GM21576 (cell line): ENCODE results near the gene NRXN2.
"Not testable (repeated sequence)": the region's sequence is repeated elsewhere in the genome, so short reads cannot be mapped to it uniquely, and the experiment has no call there.

ENCODE experiments used
- ATAC-seq: cut with Tn5 transposase; IDR thresholded peaks from one replicate; pipeline ENCODE4 v1.9.1; 2021; ENCODE audit warnings: mild to moderate bottlenecking, moderate library complexity; ENCODE audit not compliant: unreplicated experiment

NRXN2 gene

GRCh38 chr11:64569300-64569970 lies 153.6 kb downstream of the NRXN2 start:
- no peak for ATAC-seq

- no peak for ATAC-seq
These were observed 154.3 kb downstream of the NRXN2 start for GRCh38 chr11:64568584-64569140.

GRCh38 chr11:64568041-64568571 lies 154.9 kb downstream of the NRXN2 start:
- ATAC-seq = no peak

DNA sequence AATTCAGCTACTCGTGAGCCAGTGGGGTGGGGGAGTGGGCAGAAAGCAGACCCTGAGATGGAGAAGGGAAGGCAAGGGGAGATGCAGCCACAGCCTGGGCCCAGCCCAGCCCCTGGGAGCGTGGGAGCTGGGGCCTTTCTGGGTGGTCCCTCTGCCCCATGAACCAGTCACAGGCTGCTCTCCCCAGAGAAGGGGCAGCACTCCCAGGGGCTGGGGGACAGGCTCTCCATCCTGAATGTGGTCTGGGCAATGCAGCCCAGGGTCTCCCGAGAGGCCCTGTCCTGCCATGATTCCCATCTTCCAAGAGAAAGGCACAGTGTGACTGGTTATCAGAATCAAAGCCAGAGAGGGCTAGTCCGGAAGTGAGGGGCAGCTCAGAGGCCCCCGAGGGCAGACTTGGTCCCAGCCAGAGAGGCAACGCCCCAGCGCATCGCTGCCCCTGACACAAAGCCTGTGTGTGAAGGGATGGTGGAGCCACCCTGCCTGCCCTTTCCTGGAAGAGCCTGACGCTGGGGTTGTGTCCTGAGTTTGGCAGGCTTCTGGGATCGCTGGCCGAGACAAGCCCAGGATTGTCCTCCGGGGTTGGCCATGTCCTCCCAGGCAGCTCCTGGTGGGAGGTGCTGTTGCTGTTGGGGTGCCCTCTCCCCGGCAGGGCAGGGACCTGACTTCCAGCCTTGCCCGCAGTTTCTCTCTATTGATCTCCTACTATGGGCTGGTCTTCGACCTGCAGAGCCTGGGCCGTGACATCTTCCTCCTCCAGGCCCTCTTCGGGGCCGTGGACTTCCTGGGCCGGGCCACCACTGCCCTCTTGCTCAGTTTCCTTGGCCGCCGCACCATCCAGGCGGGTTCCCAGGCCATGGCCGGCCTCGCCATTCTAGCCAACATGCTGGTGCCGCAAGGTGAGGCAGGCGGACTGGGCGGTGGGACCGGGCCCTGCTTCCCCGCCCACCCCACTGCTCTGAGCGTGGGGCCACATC lies 155.8 kb downstream of the NRXN2 start:
- no peak for ATAC-seq

- no peak for ATAC-seq
These were observed 156.7 kb downstream of the NRXN2 start for GRCh38 chr11:64566042-64566914.

DNA sequence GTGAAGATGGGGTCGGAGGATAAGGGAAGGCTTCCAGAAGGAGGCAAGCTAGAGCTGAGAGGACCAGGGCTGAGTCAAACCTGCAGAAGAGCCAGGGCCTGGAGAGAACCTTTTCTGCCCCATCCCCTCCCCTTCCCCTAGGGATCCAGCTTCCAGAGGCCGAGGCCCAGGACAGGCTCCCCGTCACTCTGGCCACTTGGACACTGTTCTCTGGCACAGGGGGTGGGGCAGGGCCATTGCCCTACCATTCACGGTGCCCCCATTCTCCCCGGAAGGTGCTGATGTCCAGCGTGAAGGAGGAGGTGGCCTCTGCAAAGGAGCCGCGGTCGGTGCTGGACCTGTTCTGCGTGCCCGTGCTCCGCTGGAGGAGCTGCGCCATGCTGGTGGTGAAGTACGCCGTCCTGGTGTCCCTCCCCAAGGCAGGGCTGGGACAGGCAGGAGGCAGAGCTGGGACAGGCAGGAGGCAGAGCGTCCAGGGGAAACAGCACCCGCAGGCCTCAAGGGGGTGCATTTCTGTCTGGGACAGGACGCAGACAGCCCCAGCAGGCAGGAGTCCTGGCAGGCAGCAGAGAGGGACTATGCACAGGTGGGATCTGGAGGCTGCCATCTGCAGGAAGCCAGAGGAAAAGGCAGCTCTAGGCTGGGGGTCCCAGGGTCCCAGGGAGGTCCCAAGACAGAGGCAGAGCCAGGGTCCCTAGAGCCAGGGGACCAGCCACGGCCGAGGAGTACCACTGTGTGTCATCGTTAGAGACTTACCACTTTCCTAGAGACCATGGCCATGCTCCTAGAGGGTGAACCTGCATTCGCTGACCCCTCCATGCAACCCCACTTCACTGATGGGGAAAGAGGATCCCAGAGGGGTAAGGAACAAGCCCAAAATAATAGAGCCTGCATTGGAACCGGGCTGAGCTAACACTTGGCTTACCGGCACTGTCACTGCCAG lies 157.8 kb downstream of the NRXN2 start:
- ATAC-seq = no peak

- no peak for ATAC-seq
These were observed 158.6 kb downstream of the NRXN2 start for GRCh38 chr11:64564419-64564818.

DNA sequence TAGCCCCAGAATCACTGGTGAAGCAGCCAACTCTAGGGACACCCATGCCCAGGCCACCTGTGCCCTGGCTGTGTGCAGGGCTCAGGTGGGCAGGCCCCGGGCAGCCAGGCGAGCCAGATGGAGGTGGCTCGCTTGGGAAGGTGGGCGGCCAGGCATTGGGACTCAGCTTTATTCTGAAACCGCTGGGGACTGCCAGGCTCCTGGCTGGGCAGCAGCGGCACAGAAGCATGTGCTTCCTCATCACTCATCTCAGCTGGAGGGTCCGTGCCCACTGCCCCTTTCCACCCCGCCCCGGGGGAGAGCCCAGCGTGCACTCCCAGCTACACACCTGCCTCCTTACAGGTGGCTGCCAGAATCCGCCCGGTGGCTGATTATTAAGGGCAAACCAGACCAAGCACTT lies 159.0 kb downstream of the NRXN2 start:
- no peak for ATAC-seq

- no peak for ATAC-seq
These were observed 160.2 kb downstream of the NRXN2 start for GRCh38 chr11:64562723-64563351.

DNA sequence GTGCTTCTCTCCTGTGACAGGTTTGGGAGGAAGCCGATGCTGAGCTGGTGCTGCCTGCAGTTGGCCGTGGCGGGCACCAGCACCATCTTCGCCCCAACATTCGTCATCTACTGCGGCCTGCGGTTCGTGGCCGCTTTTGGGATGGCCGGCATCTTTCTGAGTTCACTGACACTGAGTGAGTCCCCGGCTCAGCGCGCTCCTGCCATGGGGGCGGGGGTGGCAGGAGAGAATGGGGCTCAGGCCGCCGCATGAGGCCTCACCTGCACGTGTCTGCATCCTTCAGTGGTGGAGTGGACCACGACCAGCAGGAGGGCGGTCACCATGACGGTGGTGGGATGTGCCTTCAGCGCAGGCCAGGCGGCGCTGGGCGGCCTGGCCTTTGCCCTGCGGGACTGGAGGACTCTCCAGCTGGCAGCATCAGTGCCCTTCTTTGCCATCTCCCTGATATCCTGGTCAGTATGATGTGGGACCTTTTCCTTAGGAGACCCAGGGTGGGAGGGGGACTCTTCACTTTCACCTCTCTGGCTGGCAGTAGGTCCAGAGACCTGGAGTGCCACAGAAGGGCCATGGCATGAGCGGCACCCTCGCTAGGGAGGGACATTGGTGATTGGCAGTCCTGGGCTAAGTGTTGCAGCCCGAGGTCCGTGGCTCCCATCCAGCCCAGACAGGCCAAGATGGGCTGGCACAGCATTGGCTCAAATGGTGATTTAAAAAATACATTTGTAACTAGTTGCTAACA lies 160.8 kb downstream of the NRXN2 start:
- ATAC-seq = no peak

DNA sequence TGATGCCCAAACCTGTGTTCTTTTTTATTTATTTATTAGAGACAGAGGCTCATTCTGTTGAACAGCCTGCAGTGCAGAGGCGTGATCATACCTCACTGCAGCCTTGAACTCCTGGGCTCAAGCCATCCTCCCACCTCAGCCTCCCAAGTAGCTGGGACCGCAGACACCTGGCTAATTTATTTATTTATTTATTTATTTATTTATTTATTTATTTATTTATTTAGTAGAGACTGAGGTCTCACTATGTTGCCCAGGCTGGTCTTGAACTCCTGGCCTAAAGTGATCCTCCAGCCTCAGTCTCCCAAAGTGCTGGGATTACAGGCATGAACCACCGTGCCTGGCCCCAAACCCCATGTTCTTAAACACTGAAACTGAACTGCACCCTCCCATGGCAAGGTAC lies 161.6 kb downstream of the NRXN2 start:
- ATAC-seq = not testable (repeated sequence)

DNA sequence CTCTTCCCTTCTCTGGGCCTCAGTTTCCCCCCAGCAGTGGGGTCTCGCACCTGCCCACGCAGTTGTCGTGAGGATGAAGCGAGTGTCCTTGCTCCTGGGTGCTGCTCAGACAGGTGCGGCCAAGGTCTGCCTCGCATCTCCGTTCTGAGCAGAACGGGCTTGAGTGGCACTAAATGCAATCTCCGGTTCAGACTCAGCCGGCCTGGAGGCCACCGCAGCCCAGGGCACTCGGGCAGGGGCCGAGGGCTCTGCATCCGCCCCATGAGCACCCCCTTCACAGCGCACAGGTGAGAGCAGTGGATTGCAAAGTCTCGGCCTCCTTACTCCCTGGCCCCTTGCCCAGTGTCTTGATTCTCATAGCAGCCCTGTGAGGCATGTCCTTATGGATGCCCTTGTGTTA lies 162.1 kb downstream of the NRXN2 start:
- ATAC-seq = no peak

DNA sequence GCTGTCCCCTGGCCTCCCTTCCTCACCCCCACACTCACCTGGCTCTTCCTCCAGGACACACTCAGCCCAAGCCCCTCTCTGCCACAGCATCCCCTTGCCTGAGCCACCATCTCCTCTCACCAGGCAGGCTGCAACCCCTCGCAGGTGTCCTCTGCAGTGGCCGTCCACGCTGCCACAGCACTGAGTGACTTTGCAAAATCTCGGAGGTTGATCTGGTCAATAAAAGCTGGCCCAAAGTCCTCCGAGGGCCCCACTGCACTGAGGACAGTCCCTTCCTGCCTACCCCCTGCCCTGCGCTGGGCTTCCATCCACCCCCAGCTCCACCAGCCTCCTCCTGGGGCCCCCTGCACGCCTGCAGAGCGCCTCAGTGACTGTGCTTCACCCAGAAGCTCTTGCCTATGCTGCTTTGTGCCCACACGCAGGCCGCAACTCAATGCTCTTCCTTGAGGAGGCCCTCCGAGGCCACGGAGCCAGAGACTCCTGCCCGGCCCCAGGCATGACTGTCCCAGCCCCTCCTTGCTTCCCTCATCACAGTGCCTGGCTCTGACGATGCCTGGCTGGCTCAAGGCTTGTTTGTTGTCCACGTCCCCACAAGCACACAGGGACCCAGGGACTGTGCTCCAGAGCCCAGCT lies 162.7 kb downstream of the NRXN2 start:
- ATAC-seq = no peak

DNA sequence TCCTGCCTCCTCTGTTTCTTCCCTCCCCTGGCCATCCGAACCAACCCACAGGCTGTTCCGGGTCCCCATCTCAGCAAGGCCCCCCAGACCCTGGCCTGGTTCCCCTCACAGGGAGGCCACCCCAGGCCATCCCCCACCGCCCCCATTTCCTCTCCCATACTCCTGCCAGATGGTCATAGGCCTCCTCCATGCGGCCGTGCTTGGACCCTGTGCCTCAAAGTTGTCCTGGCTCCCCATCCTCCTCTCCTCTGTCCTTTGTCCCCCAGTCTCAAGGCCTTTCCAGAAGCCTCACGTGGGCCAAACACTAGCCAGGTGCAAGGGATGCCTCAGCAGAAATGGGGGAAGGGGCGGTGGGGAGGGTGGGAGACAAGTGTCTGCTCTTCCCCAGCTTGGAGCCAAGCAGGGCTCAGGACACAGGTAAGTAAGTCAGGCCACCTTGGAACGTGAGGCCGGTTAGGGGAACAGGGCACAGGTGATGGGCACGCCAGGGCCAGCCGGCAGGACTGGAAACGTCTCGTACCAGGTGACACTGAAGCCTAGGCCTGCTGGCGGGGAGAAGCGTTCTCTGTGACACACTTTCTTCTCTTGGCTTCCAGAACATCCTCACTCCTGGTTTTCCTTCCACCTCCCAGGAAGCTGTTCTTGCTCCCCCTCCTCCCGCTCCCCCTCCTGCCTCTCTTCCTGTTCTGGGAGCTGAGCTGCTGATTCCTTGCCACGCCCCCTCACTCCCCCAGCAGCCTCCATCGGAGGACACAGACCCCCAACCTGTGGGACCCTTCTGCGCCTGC lies 163.5 kb downstream of the NRXN2 start:
- ATAC-seq = no peak

- ATAC-seq = no peak
These were observed 164.1 kb downstream of the NRXN2 start for GRCh38 chr11:64558869-64559268.

GRCh38 chr11:64558065-64558745 lies 164.8 kb downstream of the NRXN2 start:
- ATAC-seq = no peak
